ENCODE data around the gene MRPL3.
"Not testable (repeated sequence)": the region's sequence is repeated elsewhere in the genome, so short reads cannot be mapped to it uniquely, and the experiment has no call there.

MRPL3 gene

GRCh38 chr3:131491775-131492174, 11.0 kb downstream of the MRPL3 start:
- DNase-seq = no peak

DNA sequence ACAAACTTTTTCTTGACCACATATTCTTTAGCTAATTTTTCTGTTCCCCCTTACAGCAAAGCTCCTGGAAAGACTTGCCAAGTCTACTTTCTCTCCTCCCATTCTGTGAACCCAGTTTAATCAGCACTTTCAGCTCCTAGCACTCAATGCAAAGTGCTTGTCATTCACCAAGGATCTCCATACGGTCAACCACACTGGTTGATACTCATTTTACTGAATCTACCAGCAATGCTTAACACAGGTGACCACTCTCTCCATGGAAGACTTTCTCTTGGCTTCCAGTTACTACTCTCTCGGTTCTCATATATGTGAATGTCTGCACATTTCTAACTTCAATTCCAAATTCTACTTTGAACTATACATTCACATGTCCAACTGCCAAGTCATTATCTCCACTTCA, 11.7 kb downstream of the MRPL3 start:
- DNase-seq = no peak

DNA sequence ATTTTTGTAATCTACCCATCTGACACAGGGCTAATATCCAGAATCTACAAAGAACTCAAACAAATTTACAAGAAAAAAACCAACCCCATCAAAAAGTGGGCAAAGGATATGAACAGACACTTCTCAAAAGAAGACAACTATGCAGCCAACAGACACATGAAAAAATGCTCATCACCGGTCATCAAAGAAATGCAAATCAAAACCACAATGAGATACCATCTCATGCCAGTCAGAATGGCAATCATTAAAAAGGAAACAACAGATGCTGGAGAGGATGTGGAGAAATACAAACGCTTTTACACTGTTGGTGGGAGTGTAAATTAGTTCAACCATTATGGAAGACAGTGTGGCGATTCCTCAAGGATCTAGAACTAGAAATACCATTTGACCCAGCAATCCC, 16.2 kb downstream of the MRPL3 start:
- not testable (repeated sequence) for DNase-seq

DNA sequence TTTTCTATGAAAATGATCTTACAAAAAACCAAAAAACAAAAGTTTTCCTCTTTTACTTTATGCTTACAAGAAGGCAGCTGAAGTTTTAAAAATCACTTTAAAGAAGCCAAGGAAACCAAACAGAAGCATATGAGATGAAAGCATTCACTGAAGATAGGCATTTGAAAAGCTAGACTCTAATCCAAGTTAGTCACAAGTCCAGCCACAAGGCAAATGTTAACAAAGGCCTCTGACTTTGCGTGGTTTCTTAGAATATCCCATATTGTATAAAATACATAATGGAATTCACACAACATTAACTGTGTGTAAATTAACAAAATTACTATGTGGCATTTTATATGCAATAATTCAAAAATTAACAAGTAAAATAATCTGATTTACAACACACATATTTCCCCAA, 17.7 kb downstream of the MRPL3 start:
- DNase-seq = no peak

GRCh38 chr3:131484496-131485111, 18.2 kb downstream of the MRPL3 start:
- DNase-seq = no peak

DNA sequence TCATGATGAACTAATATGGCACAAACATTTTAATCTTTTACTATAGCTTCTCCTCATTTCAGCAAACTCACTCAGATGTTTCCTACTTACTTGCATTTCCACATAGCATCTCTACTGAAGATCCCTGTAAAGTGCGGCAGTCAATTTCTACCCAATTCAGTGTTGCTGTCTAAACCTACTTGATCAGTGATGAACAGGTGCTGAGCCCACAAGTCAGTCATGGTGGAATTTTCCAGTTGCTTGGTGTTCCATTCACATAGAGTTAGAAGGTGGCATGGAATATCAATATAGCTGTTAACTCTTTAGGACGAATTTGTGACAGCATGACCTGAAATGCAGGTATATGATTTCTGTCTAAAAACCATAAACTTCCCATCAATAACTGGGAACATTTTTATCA, 22.7 kb downstream of the MRPL3 start:
- DNase-seq = no peak

DNA sequence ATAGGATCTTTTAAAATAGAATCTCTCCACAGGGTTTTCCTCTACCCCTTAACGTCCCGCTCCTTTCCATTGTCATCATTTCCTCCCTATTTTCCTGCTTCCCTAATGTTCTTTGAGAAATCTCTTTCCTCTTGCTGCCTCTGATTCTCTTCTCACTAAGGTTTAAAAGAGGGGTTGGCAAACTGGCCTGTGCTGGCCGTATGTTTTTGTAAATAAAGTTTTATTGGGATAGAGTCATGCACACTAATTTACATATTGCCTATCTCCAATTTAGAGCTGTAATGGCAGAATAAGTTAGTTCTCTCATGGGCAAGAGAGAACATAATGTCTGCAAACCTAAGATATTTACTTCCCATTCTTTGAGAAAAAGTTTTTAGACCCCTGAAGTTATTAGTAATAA, 25.0 kb downstream of the MRPL3 start:
- no peak for DNase-seq

DNA sequence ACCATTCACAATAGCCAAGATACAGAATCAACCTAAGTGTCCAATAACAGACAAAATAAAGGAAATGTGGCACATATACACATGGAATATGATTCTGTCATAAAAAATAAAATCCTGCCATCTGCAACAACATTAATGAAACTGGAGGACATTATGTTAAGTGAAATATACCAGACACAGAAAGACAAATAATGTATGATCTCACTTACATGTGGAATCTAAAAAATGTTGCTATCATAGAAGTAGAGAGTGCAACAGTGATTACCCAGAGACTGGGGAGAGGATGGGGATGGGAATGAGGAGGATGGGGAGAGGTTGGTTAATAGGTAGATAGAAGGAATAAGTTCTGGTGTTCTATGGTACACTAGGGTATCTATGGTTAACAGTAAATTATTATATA, 28.7 kb downstream of the MRPL3 start:
- DNase-seq = no peak

- DNase-seq = no peak
These were observed 32.4 kb downstream of the MRPL3 start for GRCh38 chr3:131470377-131470776.

GRCh38 chr3:131458653-131459052, 44.1 kb downstream of the MRPL3 start:
- DNase-seq = no peak

GRCh38 chr3:131457220-131457619, 45.6 kb downstream of the MRPL3 start:
- DNase-seq = no peak

- no peak for DNase-seq
These were observed 48.3 kb downstream of the MRPL3 start for GRCh38 chr3:131454501-131454900.

DNA sequence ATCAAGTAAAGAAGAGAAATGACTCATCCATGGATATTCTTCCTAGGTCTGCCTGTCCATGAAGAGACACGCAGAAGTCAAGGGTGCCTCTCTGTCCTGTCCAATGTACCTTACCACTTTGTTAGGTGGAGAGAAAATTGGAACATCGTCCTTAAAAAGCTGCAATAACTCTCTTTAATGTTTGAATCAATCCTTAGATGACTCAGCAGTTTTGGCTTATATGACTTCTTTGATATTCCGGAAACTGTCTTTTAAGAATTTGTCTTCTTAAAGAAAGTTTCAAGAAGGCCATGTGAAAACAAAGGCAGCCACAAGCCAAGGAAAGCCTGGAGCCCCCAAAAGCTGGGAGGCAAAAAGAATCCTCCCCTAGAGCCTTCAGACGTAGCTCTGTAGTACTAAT, 49.2 kb downstream of the MRPL3 start:
- no peak for DNase-seq

GRCh38 chr3:131447349-131447748, 55.4 kb downstream of the MRPL3 start:
- DNase-seq = no peak

- no peak for DNase-seq
These were observed 58.6 kb downstream of the MRPL3 start for GRCh38 chr3:131444180-131444579.

- DNase-seq = no peak
These were observed 63.7 kb downstream of the MRPL3 start for GRCh38 chr3:131439084-131439483.

- no peak for DNase-seq
These were observed 67.8 kb downstream of the MRPL3 start for GRCh38 chr3:131435000-131435399.

GRCh38 chr3:131432441-131432840, 70.3 kb downstream of the MRPL3 start:
- DNase-seq = no peak

GRCh38 chr3:131431754-131432153, 71.0 kb downstream of the MRPL3 start:
- no peak for DNase-seq

DNA sequence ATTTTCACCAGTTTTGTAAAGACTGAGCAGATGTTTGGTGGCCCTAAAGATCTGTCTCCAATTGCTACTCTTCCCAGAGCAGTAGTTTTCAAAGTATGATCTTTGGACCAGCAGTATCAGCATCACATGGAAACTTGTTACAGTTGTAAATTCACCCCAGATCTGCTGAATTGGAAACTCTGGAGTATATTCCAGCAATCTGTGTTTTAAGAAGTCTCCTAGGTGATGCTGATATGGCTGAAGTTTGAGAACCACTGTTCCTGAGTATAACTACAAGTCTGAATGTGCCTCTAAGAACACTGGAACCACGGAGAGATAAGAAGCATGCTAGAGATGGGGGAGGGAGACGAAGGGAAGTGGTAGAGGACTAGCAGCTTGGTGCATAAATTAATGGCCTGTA, 75.5 kb downstream of the MRPL3 start:
- DNase-seq = no peak

DNA sequence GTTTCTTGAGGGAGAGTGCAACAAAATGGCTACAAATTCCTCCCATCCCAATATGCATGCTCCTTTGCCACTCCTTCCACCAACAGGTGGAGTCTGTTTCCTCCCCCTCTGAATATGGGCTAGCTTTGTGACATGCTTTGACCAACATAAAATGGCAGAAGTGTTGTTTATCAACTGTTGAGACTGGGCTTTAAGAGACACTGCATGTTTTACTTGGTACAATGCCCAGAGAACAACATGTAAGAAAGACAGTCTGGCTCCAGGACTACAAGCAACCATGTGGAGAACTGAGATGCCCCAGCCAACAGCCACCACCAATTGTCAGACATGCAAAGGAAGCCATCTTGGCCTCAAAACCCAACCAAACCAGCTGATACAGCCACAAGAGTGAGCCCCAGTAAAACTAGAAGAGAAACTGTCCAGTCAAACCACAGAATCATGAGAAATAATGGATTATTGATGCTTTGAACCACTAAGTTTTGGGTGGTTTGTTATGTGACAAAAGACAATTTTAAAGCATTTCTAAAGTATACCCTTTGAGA, 80.7 kb downstream of the MRPL3 start:
- no peak for DNase-seq

DNA sequence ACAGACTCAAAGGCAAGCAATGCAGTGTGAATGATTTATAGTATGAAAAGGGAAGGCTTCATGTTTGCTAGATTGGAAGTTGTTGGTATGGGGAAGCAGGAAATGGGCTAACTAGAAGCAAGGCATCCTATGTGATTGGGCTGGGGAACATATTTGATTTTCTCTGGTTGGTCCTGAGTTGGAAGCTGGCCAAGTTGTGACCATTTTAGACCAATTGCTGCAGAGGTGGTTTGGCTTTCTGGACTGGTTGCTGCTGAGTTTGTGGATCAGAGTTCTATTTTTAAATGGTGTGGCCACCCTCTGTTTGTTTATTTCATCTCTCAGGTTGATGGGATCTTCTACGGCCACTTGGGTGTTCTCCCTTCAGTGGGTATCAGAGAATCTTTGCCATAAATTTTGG, 81.5 kb downstream of the MRPL3 start:
- DNase-seq = no peak

DNA sequence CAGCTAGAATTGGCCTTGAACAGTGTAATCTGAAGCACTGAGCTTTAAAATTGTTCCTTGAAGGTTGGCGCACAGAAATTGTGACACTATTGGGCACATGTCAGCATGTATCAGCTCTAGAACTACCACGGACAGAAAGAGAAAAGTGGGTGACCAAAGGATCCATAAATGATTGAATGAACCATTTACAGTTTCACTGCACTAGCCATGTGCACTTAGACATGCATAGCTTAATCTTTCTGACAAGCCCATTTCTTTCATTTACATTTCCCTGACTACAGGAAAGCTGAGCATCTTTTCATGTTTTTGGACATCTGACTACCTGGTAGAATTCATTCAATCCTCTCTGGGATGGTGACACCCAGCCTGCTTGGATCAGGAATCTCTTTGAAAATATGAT, 85.0 kb downstream of the MRPL3 start:
- DNase-seq = no peak
